Hematopoietic multipotent progenitor cell treated with erythropoietin and hydrocortisone succinate and interleukin-3 and kit ligand, for 17 days (in vitro differentiated cells): ENCODE measurements around the gene SNX5.

Experiments used
- DNase-seq: peaks from one replicate; pipeline ENCODE4 v3.0.0-alpha.2; 2015; ENCODE audit warnings: low spot score

SNX5 gene

GRCh38 chr20:17992847-17993513 lies 24.4 kb upstream of the SNX5 start:
- no peak for DNase-seq

GRCh38 chr20:17992224-17992637 lies 23.6 kb upstream of the SNX5 start:
- DNase-seq: no peak

- no peak for DNase-seq
Measured at GRCh38 chr20:17990278-17990972, 21.8 kb upstream of the SNX5 start.

GRCh38 chr20:17987988-17988387 lies 19.4 kb upstream of the SNX5 start:
- no peak for DNase-seq

GRCh38 chr20:17985388-17986018 lies 16.9 kb upstream of the SNX5 start:
- no peak for DNase-seq

- no peak for DNase-seq
Measured at GRCh38 chr20:17976305-17976704, 7.7 kb upstream of the SNX5 start.

- peak; percentile 63 for DNase-seq
Measured at GRCh38 chr20:17972121-17972520, 3.5 kb upstream of the SNX5 start.

- peak; percentile 69 for DNase-seq
Measured at GRCh38 chr20:17971300-17972013, 2.9 kb upstream of the SNX5 start.

- DNase-seq: peak; percentile 66
Measured at GRCh38 chr20:17969884-17970409, 1.4 kb upstream of the SNX5 start.

- DNase-seq: peak; percentile 77
Measured at GRCh38 chr20:17969278-17969883, 787 bp upstream of the SNX5 start.

- DNase-seq: peak; percentile 68
Measured at GRCh38 chr20:17967521-17968365, 851 bp downstream of the SNX5 start.

GRCh38 chr20:17966432-17967310 lies 1.9 kb downstream of the SNX5 start:
- peak; percentile 64 for DNase-seq

- DNase-seq: peak; percentile 76
Measured at GRCh38 chr20:17965042-17965697, 3.4 kb downstream of the SNX5 start.

- DNase-seq: no peak
Measured at GRCh38 chr20:17964632-17965031, 4.0 kb downstream of the SNX5 start.

GRCh38 chr20:17964073-17964472 lies 4.5 kb downstream of the SNX5 start:
- DNase-seq: no peak

- no peak for DNase-seq
Measured at GRCh38 chr20:17963114-17963897, 5.3 kb downstream of the SNX5 start.

GRCh38 chr20:17961587-17961940 lies 7.0 kb downstream of the SNX5 start:
- DNase-seq: no peak

- DNase-seq: peak; percentile 7
Measured at GRCh38 chr20:17960927-17961586, 7.5 kb downstream of the SNX5 start.
